Measurements from ENCODE around the gene WFDC8. TPM values are rescaled to one million over a fixed set of nuclear protein-coding genes. Genes with fewer than 3 reads are reported as not detected.

The WFDC8 gene
- total RNA-seq, result not detected

- no peaks in the 10 kb centered on the region for H3K4me1 ChIP-seq
- no peak within 1 kb of the TSS for H3K27ac ChIP-seq
- no peak for DNase-seq
- no peak within 1 kb of the TSS for H3K4me3 ChIP-seq
- no peaks in the 10 kb centered on the region for H3K36me3 ChIP-seq
- no peaks in the 10 kb centered on the region for H3K9me3 ChIP-seq
- TF ChIP-seq POLR2A (IDR thresholded peaks at IDR 0.05) (no peak), CTCF (IDR thresholded peaks at IDR 0.05) (no peak)
- no peaks in the 10 kb centered on the region for H3K27me3 ChIP-seq
Measured at GRCh38 chr20:45579184-45579583, at the start of gene WFDC8. Gene WFDC8 (minus strand): TSS chr20:45579284. CDS start chr20:45579247, 37 bp downstream.

- H3K36me3 ChIP-seq, result no peaks in the 10 kb centered on the region
- no peaks in the 10 kb centered on the region for H3K4me1 ChIP-seq
- TF ChIP-seq POLR2A (IDR thresholded peaks at IDR 0.05), result no peak
- TF ChIP-seq CTCF (IDR thresholded peaks at IDR 0.05), result no peak
- H3K9me3 ChIP-seq, result no peaks in the 10 kb centered on the region
- H3K27me3 ChIP-seq, result no peaks in the 10 kb centered on the region
- H3K27ac ChIP-seq, result no peak overlapping the region
- DNase-seq, result no peak
- no peak overlapping the region for H3K4me3 ChIP-seq
Measured at GRCh38 chr20:45626540-45626939, 47.5 kb upstream of the WFDC8 start.

GRCh38 chr20:45621593-45621992 lies 42.5 kb upstream of the WFDC8 start:
- Histone ChIP-seq H3K27me3 (no peaks in the 10 kb centered on the region), H3K27ac (no peak overlapping the region), H3K9me3 (no peaks in the 10 kb centered on the region), H3K36me3 (no peaks in the 10 kb centered on the region), H3K4me1 (no peaks in the 10 kb centered on the region), H3K4me3 (no peak overlapping the region)
- no peak for TF ChIP-seq CTCF (IDR thresholded peaks at IDR 0.05)
- no peak for TF ChIP-seq POLR2A (IDR thresholded peaks at IDR 0.05)
- peak in 1 of 3 donors; percentile 48 for DNase-seq

GRCh38 chr20:45617591-45617990 lies 38.5 kb upstream of the WFDC8 start:
- no peaks in the 10 kb centered on the region for H3K4me1 ChIP-seq
- no peaks in the 10 kb centered on the region for H3K9me3 ChIP-seq
- no peaks in the 10 kb centered on the region for H3K36me3 ChIP-seq
- no peak for DNase-seq
- H3K27ac ChIP-seq, result no peak overlapping the region
- TF ChIP-seq POLR2A (IDR thresholded peaks at IDR 0.05) (no peak), CTCF (IDR thresholded peaks at IDR 0.05) (no peak)
- H3K4me3 ChIP-seq, result no peak overlapping the region
- H3K27me3 ChIP-seq, result no peaks in the 10 kb centered on the region

GRCh38 chr20:45612314-45612713 lies 33.2 kb upstream of the WFDC8 start:
- no peak for DNase-seq
- no peaks in the 10 kb centered on the region for H3K36me3 ChIP-seq
- H3K27me3 ChIP-seq, result no peaks in the 10 kb centered on the region
- H3K4me1 ChIP-seq, result no peaks in the 10 kb centered on the region
- H3K9me3 ChIP-seq, result no peaks in the 10 kb centered on the region
- no peak overlapping the region for H3K27ac ChIP-seq
- TF ChIP-seq CTCF (IDR thresholded peaks at IDR 0.05) (no peak), POLR2A (IDR thresholded peaks at IDR 0.05) (no peak)
- H3K4me3 ChIP-seq, result no peak overlapping the region

GRCh38 chr20:45611054-45611453 lies 32.0 kb upstream of the WFDC8 start:
- Histone ChIP-seq H3K27me3 (no peaks in the 10 kb centered on the region), H3K4me1 (no peaks in the 10 kb centered on the region), H3K4me3 (no peak overlapping the region), H3K9me3 (no peaks in the 10 kb centered on the region), H3K36me3 (no peaks in the 10 kb centered on the region), H3K27ac (no peak overlapping the region)
- DNase-seq, result no peak
- no peak for TF ChIP-seq POLR2A (IDR thresholded peaks at IDR 0.05)
- TF ChIP-seq CTCF (IDR thresholded peaks at IDR 0.05), result no peak

Data from Peyer's patch (tissue), 4 donors.